Hindlimb muscle (tissue), 1 donor: ENCODE measurements around the gene TWF2. TPM values are rescaled to one million over a fixed set of nuclear protein-coding genes. Genes with fewer than 3 reads are reported as not detected.
"Not testable (repeated sequence)": the region's sequence is repeated elsewhere in the genome, so short reads cannot be mapped to it uniquely, and the experiment has no call there.

ENCODE experiments used
- DNase-seq: peaks from one replicate; pipeline ENCODE4 v3.0.0-alpha.2; 2013
- polyA plus RNA-seq: library from polyadenylated mRNA; unstranded; fragments of 120-200 nt; gene quantifications from one replicate; pipeline ENCODE4 v1.2.1, GENCODE V29; 2013; ENCODE audit not compliant: insufficient read length

Gene TWF2
- 30.0 TPM for polyA plus RNA-seq

DNA sequence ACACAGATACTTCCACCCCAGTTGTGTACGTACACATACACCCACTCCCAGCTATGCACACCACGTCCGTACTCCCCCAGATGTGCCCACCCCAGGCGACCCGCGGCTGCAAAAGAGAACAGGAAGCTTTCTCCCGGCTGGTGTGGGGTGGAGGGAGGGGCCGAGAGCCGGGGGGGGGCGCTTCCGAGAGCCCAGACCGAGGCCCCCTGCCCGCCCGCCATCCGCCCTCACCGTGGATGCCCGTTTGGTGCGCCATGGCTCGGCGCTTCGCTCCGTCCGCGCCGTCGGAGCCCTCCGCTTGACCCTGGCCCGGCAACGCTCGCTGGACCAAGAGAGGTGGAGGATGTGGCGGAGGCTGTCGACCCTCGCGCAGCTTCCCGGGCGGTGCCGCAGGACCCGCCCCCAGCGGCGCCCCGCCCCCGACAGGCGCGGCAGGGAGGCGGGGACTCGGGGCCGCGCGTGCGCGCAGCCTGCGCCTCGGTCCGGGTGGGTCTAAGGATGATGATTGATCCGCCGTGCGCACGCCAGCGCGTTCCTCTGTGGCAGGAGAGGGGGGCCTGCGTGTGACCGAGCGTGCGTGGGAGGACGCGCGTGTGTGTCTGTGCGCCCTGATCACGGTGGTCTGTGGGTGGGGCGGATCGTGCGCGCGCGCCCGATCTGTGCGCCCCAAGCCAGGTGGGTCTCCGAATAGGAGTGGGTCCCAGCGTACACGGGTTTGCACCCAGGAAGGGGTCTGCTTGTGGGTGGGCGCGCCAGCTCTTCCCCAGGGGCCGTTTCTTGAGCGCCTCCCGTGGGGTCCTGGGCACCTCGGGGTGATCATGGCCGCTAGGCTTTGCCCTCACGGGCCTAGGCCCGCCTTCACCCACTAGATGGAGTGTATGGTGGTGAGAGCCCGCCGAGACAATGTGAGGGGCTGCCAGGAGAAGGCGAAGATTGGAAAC, at the start of gene TWF2:
Gene TWF2 (minus strand): TSS at position 398 of the 941 bp plus-strand sequence. CDS start 142 bp downstream, at position 256.
- peak; percentile 90 for DNase-seq

DNA sequence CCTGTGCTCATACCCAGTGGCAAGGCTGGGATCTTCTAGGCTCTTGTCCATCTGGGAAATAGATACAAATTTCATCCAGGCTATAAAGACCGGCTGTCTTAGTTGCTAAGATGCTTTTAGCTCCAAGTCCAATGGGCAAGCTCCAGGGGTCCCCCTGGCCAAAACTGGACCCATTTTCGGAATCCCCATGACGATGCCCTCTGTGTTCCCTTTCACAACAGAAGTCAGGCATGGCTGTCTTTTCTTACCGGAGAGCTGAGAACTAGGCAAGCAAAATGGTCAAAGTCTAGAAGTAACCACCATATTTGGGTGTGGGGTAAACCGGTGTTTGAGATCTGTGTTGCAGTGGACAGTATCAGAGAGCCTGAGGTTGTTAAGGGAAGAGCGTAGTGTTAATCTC, 49.7 kb upstream of the TWF2 start:
- no peak for DNase-seq

DNA sequence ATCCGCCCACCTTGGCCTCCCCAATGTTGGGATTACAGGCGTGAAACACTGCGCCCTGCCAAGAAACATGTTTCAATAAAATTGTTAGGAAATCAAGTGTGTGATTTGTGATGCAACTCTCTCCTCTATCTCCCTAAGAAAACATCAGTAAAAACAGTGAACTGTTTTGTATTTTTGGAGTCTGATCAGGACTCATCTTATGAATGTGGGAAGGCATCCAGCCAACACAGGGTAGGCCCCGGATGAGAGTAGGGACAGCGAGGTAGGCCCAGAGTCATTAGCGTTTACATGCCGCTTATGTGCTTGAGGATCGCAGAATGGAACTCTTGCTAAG, 47.8 kb upstream of the TWF2 start:
- DNase-seq: no peak

DNA sequence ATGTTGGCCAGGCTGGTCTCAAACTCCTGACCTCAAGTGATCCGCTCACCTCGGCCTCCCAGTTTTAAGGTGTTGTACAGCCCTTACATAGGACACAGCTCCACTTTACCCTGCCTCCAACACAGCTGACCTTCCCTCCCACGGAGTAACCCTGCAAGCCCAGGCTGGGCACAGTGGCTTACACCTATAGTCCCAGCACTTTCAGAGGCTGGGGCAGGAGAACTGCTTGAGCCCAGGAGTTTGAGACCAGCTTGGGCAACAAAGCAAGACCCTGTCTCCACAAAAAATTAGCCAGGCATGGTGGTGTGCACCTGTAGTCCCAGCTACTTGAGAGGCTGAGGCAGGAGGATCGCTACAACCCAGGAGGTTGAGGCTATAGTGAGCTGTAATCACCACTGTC, 45.1 kb upstream of the TWF2 start:
- not testable (repeated sequence) for DNase-seq

DNA sequence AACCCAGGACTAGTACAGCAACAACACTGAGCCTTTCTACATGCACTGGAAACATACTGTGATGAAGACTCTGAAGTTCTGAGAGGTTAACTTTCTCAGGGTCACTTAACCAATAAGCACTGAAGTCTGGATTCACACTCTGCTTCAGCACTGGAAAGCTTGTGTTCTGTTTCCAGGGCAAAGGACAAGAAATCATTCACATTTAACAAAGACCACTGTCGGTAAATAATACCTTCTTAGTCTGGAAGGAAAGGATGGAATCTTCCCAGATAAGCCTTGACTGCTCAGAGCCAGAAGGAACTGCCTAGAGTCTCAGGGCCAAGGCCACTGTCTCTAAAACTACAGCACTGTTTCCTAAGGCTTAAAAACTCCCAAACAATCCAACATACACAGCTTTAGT, 44.3 kb upstream of the TWF2 start:
- DNase-seq: no peak

DNA sequence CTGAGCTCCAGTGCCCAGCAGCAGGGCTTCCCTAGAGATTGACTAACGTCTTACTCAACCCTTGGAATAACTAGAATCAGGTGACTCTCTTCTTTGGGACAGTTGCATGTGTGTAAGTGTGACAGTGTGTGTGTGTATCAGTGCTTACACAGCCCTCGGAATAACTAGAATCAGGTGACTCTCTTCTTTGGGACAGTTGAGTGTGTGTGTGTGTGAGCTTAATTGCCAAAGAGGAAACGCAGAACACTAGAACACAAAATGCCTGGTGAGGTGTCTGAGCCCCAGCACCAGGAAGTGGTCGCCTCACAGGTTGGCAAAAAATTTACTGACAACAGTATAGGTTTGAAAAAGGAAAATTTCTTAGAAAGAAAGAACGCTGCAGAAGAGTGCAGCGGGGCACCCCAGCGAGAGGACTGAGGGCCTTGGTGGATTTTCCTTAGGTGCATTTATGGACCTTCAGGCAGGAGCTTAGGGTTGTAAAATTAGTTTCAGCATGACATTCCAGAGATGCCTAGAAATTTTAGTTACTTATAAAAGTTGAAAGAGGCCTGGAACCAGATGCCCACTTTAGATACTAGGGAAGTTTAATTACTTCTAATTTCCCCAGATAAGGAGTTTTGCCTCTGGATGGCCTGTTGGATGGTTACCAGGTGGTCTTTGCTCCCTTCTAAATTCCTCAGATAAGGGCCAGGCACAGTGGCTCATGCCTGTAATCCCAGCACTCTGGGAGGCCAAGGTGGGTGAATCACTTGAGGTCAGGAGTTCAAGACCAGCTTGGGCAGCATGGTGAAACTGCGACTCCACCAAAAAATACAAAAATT, 43.2 kb upstream of the TWF2 start:
- no peak for DNase-seq

DNA sequence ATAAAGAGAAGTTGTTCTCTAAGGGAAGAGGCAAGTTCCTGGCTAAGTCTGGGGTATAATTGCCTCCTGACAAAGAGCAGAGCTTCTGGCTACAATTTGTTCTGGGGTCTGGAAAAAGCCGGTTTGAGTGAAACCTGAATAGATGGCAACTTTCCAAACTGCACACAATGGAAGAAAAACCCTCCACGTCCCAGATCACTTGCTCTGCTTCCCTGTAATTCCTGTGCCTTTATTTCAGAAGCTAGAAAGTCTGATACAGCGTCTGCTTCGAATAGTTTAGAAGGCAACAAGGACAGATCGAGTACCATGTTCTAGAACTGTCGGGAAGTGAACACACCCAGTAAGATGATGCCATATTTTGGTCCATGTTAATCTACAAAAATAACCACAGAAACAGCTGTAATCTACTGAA, 41.1 kb upstream of the TWF2 start:
- peak; percentile 59 for DNase-seq

DNA sequence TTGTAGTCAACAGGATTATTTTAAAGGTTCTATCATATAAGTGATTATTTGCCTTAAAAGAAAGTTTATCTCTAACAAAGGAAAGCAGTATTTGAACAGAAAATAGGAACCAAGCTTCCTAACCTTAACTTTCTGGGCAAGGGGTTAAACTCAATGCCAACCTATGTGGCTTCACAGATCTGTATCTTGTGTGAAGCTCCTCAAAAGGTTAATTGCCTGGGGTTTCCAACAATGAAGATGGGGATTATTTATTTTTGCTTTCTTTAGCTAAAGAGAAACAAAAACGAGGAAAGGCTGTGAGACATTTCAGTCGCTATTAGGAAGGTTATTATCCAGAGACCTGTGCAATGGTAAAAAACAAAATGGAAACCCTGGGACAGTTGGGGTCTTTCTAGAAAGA, 40.6 kb upstream of the TWF2 start:
- DNase-seq: no peak

DNA sequence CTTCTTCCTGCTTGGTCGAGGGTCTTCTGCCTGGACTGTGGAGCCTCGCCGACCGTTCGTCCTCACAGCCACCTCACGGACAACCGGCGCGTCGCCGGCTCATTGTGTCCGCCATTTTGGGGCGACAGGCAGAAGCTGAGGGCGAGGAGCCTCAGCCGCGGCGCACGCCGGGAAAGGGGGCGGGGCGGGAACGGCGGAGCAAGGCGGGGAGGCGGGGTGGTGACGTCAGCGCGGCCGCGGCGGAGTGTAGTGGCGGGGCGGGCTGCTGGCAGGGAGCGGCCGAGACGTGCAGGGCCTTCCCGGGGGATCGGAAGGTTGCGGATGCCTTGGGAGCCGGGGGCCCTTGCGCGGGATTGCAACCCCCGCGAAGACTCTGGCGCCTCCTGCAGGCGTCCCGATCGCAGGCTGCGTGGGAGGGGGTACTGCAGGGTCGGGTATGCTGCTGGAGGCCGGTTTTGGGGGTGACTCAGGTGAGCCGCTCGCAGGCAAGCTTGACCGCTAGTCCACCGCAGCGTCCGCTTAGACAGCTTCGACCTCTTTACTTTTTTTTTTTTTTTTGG, 39.6 kb upstream of the TWF2 start, which contains the start of gene WDR82:
Gene WDR82 (minus strand): TSS at position 140 of the 560 bp plus-strand sequence. CDS start 288 bp downstream, outside the sequence.
- peak; percentile 96 for DNase-seq

DNA sequence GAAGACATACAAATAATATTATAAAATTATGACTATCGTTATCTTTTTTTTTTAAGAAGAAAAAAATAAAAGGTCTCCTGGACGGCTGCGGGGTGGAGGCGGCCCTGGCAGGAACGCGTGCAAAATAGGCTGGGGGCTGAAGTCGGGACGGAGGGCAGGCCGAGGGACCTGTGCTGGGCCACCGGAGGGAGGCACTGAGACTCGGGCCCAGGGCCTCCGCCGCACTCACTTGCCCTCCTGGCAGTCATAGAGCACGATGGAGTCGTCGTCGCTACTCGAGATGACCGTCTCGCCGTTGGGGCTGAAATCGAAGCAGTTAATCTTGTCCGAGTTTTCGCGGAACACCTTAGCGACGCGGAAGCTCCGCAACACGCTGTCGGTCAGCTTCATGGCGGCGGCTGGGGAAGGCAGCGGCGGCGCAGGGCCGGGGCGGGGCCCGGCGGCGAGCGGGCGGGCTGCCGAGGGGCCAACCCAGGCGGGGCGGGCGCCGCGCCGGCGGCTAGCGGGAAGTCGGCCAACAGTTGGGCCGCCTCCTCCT, 39.1 kb upstream of the TWF2 start:
- DNase-seq: no peak

DNA sequence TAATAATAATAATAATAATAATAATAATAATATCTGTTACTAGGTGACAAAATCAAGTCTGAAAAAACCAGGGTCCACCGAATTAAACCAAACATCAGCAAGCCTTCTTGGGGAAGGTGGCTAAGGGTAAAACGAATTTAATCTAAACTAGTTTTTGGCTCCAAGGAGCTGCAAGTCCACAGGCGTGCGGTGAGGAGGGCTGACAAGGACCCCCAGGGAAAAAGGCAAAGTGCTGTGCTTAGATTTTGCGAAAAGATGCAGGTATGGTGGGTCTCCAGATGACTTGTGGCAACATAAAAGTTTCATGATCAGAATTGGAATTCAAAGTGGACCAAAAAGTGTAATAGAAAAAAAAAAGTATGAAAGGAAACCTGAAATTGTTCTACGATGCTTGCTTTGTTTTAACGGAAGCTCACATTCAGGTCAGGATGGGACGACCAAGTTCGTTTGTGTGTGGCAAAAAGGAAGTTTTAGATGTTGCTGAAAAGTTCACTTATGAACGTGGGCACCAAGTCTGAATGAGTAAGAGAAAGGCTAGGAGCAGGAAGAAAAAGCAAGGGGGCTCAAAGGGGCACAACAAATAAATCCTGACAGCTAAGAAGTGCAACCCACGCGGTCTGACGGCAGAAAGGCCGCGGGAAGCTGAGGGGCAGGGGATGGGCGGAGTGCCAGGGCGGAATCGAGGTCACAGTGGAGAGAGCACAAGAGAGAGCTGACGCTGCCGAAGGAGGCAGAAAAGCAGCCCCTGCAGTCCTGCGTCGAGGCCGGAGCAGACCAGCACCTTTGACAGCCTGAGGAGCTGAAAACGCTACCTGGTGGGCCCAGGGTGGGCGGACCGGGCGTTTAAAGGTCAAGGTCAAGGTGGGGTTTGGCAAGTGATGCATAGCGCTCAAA, 38.4 kb upstream of the TWF2 start:
- DNase-seq: peak; percentile 60

DNA sequence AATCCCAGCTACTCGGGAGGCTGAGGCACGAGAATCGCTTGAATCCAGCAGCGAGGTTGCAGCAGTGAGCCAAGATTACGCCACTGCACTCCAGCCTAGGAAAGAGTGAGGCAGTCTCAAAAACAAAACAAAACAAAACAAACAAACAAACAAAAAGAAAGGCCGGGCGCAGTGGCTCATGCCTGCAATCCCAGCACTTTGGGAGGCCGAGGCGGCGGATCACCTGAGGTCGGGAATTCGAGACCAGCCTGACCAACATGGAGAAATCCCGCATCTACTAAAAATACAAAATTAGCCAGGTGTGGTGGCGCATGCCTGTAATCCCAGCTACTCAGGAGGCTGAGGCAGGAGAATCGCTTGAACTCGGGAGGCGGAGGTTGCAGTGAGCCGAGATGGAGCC, 35.8 kb upstream of the TWF2 start:
- DNase-seq: not testable (repeated sequence)

DNA sequence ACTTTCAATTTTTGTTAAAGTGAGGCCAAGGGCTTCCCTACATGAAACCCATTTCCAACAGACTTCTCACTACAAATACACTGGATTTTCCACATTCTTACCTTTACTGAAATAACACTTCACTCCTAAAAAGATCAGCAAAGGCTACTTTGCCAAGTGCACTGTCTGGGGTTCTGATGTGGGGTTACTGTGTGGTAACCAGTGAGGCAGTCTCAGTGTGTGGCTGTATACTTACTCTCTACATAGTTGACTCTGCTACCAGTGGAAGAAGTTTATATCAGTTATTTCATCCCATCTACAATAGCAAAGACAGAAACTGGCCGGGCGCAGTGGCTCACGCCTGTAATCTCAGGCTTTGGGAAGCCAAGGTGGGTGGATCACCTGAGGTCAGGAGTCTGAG, 33.9 kb upstream of the TWF2 start:
- DNase-seq: no peak

DNA sequence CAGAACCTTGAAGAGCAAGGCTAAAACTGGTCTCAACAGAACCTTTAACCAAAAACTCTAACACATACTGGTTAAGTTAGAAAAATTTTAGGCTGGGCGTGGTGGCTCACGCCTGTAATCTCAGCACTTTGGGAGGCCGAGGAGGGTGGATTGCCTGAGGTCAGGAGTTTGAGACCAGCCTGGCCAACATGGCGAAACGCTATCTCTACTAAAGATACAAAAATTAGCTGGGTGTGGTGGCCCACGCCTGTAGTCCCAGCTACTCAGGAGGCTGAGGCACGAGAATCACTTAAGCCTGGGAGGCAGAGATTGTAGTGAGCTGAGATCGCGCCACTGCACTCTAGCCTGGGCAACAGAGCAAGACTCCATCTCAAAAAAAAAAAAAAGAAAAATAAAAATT, 33.2 kb upstream of the TWF2 start:
- DNase-seq: not testable (repeated sequence)

DNA sequence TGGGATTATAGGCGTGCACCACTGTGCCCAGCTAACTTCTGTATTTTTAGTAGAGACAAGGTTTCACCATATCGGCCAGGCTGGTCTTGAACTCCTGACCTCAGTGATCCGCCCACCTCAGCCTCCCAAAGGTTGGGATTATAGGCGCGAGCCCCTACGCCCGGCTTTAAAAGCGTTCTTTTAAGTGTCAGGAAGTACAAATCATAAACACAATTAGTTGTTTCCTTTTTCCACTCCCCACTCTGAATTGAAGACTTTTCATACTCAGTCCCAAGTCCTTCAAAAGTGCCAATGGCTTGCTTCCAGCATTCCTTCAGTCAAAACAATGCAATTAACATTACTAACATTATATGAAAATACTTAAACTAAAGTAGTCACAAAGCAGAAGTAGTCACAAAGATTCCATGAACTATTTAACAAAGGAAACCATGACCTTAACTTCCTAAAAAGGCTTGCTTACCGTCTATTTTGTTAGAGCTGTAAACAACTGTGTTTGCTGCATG, 31.3 kb upstream of the TWF2 start:
- DNase-seq: no peak

DNA sequence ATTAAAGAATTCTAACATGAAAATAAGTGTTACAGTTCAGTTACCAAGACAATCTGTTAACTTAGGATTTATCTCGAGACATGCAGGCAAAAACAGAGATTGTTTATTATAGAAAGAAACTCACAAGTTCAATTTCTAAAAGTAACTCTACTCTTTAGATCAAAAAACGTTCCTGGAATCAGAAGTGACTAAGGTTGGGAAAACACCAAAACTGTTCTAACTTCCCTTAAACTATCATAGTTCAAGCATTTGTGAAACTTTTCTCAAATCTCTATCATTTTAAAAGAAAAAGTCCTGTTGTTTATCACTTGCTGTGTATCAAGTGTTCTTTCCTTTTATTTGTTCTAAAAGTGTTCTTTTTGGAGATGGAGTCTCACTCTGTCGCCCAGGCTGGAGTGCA, 30.8 kb upstream of the TWF2 start:
- no peak for DNase-seq

DNA sequence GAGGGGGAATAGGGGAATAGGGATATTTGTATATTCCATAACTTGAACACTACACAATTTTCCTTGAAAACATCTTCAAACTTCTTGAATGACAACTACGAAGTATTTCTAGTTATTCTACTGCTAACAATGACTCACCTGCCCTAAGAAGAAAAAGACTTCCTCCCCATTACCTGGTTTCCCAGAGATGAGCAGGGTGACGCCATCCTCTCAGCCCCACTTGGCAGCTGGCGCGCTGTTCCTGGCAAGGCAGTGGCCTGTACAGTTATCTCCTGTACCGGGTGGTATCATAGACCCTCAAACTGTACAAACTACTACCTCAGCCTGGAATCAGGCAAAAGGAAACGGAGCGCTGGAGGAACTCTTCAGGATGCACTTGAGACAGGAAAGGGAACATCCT, 29.1 kb upstream of the TWF2 start:
- DNase-seq: no peak

DNA sequence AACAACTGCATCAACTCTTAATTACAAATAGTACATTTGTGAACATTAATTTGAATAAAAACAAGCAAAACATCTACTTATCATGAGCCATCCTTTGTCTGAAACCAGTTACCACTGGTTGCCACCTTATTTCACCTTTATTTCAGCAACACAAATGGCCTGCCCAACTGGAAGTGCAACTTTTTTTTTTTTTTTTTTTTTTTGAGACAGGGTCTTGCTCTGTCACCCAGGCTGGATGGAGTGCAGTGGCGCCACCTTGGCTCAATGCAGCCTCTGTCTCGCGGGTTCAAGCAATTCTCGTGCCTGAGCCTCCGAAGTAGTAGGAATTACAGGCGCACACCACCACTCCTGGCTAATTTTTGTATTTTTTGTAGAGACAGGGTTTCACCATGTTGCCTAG, 26.4 kb upstream of the TWF2 start:
- DNase-seq: no peak

DNA sequence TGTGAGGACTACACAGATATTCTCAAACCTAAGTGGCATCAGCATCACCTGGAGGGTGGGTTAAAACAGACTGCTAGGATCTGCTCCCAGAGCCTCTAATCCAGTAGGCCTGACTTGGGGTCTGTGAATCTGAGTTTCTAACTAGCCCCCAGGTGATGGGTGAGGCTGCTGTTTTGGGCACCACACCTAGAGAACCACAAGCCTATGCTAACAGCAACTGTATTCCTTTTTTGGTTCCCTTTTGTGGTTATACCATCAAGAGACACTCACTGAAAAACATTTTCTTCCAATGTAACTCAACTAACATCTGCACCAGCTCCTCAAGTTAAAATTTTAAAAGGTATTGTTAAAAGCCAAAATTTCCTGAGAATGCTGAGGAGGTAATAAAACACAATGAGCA, 23.5 kb upstream of the TWF2 start:
- no peak for DNase-seq

DNA sequence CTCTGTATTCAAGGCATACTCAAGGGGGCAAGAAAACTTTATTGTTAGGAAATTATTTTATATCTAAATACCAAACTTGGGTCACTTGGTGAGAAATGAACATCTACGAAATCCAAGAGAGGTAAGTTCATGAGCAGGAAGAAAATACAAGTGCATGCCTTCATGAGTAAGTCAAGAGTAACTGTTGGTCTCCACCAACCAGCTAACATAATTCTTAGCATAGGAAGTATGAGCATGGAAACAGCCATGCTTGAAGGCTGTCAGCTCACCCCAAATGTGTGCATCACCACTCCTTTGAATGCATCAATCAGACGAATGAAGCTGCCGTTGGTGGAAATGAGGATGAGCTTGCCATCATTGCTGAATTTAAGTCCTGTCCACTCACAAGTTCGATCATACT, 20.5 kb upstream of the TWF2 start:
- no peak for DNase-seq

DNA sequence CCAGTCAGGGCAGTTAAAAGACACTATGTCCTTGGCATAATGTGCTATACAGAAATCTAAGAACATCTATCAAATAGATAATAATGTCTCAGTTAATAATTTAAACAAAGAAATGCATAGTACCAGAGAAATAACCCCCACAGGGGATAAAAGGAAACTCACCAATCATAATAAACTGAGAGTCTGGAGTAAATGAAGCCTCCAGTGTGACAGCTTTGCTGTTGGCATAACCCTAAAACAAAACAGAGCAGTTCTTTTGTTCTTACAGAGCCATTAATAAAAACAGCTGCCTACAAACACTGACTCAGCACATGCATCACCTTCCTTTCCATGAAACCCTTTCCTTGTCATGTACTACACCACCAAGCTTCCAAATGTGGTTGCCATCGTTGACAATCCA, 20.1 kb upstream of the TWF2 start:
- DNase-seq: no peak

DNA sequence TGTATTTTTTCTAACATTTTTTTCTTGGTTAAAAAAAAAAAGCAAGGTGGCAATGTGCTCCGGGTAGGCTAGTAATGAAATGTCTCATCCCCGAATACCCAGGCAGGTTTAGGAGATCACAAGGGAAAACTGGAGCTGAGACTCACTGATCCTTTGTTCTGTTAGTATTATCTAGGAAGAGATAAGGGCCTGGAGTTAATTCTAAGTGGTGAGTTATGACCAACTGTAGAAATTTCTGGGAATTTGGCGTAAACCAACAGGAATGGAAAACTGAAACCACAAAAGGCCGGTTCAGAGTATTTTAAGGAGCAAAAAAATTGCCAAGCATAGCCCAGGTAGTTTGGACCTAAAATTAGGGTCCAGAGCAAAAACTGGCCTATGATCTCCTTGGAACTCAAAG, 19.0 kb upstream of the TWF2 start:
- DNase-seq: no peak
